GM19351 (cell line): ENCODE results near the gene HRH1.
A peak's percentile ranks its signal among the peaks of the same experiment; 100 is the strongest.

Experiments
- ATAC-seq: cut with Tn5 transposase; IDR thresholded peaks from one replicate; pipeline ENCODE4 v1.9.1; 2021; ENCODE audit warnings: mild to moderate bottlenecking, moderate library complexity; ENCODE audit not compliant: unreplicated experiment

The HRH1 gene

GRCh38 chr3:11272906-11273574 is 118.7 kb downstream of the HRH1 start:
- ATAC-seq = peak; percentile 27

GRCh38 chr3:11273891-11274291 is 119.6 kb downstream of the HRH1 start:
- no peak for ATAC-seq

GRCh38 chr3:11274566-11275142 is 120.4 kb downstream of the HRH1 start:
- ATAC-seq = no peak

- no peak for ATAC-seq
Observed at GRCh38 chr3:11275926-11276325, 121.6 kb downstream of the HRH1 start.

- ATAC-seq = no peak
Observed at GRCh38 chr3:11276901-11277300, 122.6 kb downstream of the HRH1 start.

- ATAC-seq = no peak
Observed at GRCh38 chr3:11282250-11283138, 128.2 kb downstream of the HRH1 start.

- no peak for ATAC-seq
Observed at GRCh38 chr3:11283139-11283475, 128.8 kb downstream of the HRH1 start.

GRCh38 chr3:11284011-11284410 is 129.7 kb downstream of the HRH1 start:
- no peak for ATAC-seq

- no peak for ATAC-seq
Observed at GRCh38 chr3:11285471-11285870, 131.2 kb downstream of the HRH1 start.

- no peak for ATAC-seq
Observed at GRCh38 chr3:11287404-11287803, 133.1 kb downstream of the HRH1 start.

GRCh38 chr3:11288021-11288491 is 133.8 kb downstream of the HRH1 start:
- ATAC-seq = no peak

GRCh38 chr3:11288786-11289637 is 134.7 kb downstream of the HRH1 start:
- peak; percentile 68 for ATAC-seq

GRCh38 chr3:11289864-11290263 is 135.6 kb downstream of the HRH1 start:
- no peak for ATAC-seq

GRCh38 chr3:11290743-11291680 is 136.7 kb downstream of the HRH1 start:
- peak; percentile 36 for ATAC-seq

GRCh38 chr3:11291808-11292207 is 137.5 kb downstream of the HRH1 start:
- no peak for ATAC-seq

GRCh38 chr3:11297126-11297525 is 142.8 kb downstream of the HRH1 start:
- no peak for ATAC-seq

GRCh38 chr3:11300970-11301369 is 146.7 kb downstream of the HRH1 start:
- peak; percentile 97 for ATAC-seq

GRCh38 chr3:11302444-11302843 is 148.2 kb downstream of the HRH1 start:
- ATAC-seq = no peak

- ATAC-seq = no peak
Observed at GRCh38 chr3:11304175-11304574, 149.9 kb downstream of the HRH1 start.

GRCh38 chr3:11305509-11305908 is 151.2 kb downstream of the HRH1 start:
- no peak for ATAC-seq
